HG02840 (cell line): ENCODE data around the gene USP53.
"Not testable (repeated sequence)": the region's sequence is repeated elsewhere in the genome, so short reads cannot be mapped to it uniquely, and the experiment has no call there.

Experiments
- ATAC-seq: cut with Tn5 transposase; IDR thresholded peaks from one replicate; pipeline ENCODE4 v1.9.1; 2021; ENCODE audit warnings: mild to moderate bottlenecking, moderate library complexity, moderate number of reproducible peaks; ENCODE audit not compliant: unreplicated experiment, low FRiP score

The USP53 gene

DNA sequence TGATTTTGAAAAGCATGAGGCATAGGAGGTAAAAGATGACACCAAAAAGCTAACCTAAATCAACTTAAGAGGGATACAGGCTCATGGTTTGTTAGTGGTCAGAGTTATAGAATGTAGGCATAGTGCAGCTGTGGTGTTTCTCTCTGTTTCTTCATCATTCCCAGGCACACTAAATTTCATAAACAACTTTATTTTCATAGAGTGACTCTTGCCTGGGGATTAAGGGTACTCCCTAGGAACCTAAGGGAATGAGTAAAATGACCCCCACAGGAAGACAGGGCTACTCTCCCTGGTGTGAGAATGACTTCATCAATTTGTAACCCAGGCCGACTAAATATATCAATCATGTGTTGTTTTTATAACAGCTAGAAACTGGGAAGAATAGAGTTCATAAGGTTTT is 98.3 kb downstream of the USP53 start:
- ATAC-seq: no peak

DNA sequence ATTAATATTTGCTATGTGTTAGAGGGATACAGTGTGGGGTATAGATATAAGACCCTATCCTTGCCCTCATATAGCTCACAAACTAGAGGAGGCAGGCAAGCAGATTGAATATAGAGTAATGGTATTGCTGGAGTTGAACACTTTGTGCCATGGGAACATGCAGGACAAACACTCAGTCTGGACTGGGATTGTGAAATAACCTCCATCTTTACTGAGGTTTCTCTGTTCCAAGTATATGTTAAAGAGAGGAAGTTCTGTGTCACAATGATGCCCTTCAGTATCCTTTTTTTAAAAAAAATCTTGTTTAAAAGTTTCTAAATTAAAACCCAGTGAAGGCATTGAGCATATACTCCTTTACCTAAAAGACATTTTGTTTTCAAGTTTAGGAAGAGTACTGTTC is 100.7 kb downstream of the USP53 start:
- no peak for ATAC-seq

DNA sequence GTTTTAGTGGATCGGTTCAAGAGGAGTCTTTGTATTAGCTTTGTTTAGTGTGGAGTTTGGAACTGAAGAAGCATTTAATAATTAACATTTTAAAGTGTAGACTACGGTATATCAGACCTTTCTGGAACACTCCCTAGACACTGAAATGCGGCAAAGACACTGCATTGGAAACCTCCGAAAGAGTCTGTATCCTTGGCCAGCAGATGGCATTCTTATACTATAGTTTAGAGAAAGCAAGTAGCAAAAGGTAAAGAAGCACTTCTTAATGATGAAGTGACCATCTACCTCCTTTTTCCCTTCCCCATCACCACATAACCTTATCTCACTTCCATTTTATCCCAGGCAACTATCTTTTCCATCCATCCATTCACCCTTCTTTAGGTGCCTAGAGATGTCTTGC is 101.8 kb downstream of the USP53 start:
- no peak for ATAC-seq

- no peak for ATAC-seq
Observed at GRCh38 chr4:119315036-119315435, 102.5 kb downstream of the USP53 start.

- no peak for ATAC-seq
Observed at GRCh38 chr4:119317990-119318389, 105.5 kb downstream of the USP53 start.

DNA sequence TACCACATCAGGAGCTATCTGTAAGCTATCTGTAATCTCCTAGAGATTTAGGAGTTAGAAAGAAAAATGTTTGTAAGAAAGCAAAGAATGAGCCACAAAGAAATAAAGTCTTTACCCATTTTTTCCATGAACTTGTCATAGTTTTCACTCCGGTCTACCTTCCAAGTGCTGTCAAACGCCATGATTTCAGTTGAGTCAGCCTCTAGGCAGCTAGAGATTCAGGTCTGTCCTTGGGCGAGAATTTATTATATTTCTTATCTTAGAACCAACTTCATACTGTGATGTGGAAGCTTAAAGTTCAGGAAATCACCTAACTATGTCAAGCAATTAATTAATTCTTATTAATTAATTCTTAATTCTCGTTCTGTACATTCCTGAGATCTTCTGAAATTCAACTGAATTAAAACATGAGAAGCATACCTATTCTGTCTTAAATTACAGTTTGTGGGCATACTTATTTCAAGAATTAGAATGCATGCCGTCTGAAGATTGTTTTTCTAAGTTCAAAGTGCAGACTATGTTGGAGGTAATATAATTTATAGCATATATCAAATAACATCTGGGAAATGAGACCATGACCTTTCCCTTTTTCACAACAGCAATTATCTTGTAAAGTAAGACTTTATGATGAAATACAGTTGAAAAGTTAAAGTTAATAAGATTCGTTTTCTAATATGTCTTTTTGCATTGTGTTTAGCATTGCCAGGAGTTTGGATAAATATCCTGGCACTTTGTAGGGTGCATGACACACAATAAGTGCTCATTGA is 109.6 kb downstream of the USP53 start, which contains the start of gene FABP2:
Gene FABP2 (minus strand): TSS at position 218 of the 767 bp plus-strand sequence. CDS start 36 bp downstream, at position 182.
- ATAC-seq: no peak

DNA sequence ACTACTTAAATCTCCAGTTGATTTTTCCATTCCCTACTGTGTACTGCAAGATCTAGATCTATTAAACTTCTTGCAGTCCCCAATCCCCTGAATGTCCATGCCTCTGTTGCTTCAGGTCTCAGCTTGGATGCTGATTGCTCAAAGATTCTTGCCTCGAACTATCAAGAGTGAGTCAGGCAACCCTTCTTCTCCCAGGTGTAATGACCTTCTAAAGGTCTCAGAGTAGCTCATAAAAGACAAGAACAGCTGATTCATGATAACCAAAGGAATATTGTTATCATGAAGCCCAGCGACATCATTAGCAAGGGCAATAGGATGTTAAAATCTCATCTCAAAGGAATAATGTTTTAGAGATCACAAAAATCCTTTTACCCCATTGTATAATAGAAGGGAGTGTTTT is 116.2 kb downstream of the USP53 start:
- ATAC-seq: no peak

GRCh38 chr4:119329835-119330620 is 117.5 kb downstream of the USP53 start:
- no peak for ATAC-seq

DNA sequence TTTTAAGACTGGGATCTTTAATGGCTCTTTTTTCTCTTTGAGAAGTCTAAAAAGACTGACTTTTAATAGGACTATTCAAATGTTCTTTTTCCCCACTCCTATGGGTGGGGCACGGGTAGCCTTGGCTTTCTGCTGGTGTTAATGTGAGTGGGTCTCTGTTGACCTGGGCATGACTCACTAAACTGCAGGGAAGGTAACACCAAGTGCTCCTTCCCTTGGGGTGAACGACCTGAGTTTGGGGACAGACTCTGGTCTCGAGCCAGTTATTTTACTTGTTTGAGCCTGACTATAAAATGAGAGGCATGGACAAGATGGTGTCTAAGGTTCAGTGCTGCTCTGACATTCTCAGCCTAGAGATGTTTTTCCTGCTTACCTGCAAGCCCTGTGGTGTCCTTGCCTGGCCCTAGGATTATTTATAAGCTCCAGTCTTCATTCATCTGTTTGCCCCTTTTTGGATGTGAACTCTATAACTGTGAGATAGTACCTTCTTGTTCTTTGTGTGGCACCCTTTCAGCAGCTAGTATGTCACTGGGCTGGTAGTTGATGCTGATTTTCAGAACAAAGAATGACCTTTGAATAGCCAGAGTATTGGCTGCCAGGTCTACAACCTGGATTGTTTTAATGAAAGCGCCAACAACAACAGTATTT is 123.9 kb downstream of the USP53 start:
- not testable (repeated sequence) for ATAC-seq

DNA sequence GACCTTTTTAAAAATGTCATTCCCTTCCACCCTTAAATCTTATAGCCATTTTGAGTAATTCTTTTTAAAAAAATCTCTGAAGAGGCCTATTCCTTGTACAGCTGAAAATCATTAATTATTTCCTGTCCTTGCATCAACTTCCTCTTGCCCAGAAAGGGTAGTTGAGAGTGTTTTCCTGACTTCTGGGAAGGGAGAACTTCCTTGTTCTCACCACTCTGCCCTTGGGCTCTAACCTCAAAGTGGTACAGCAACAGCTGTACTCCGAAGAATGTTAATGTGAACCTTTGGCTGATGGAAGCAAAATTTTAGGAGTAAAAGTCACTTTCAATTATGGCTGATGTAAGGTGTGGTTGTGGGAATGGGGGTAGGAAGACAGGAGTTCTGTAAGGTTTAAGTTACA is 124.5 kb downstream of the USP53 start:
- no peak for ATAC-seq

- not testable (repeated sequence) for ATAC-seq
Observed at GRCh38 chr4:119339895-119340294, 127.4 kb downstream of the USP53 start.

- ATAC-seq: not testable (repeated sequence)
Observed at GRCh38 chr4:119343293-119343692, 130.8 kb downstream of the USP53 start.
